HepG2 (cell line): Measurements from ENCODE around the gene SYT9. TPM values are rescaled to one million over a fixed set of nuclear protein-coding genes. Genes with fewer than 3 reads are reported as not detected.

Experiments
- ATAC-seq: fragments of 200-7000 bp; cut with Tn5 transposase; 3 replicates; pipeline ENCODE4 v1.9.1; 2020; ENCODE audit warnings: mild to moderate bottlenecking, moderate library complexity
- BruUV-seq: library from RNA; stranded (reverse); fragments of 400-500 nt; replicated peaks from 2 replicates; lab custom pipeline; 2021; lab: Mats Ljungman, UMichigan
- CTCF ChIA-PET: fragments of 300-600 bp; formaldehyde crosslinking; extraction: SDS; loops from one replicate; lab custom pipeline; 2021; ENCODE audit warnings: low total read pairs, inconsistent platforms, low intra/inter-chr PET ratio; lab: Yijun Ruan, JAX
- POLR2A ChIA-PET: fragments of 350-600 bp; sonication (Branson Sonifier 250); formaldehyde crosslinking; loops from one replicate; lab custom pipeline; 2020; ENCODE audit warnings: antibody characterized with exemption, inconsistent platforms; lab: Yijun Ruan, JAX
- DNase-seq: peaks from one replicate; pipeline ENCODE4 v3.0.0-alpha.2; 2015; ENCODE audit warnings: low spot score
- FAIRE-seq: peaks from 3 replicates; lab custom pipeline; 2011; peaks lifted over from hg19 to GRCh38; lab: Jason Lieb, UNC
- H2AFZ ChIP-seq: one replicate; pipeline ENCODE4 v1.6.1; 2011; ENCODE audit warnings: low read length, inconsistent platforms
- H3K27ac ChIP-seq: fragments of 300-600 bp; 3 replicates; pipeline ENCODE4 v1.8.0; 2011; ENCODE audit warnings: mixed run types, mild to moderate bottlenecking, mixed read lengths, low read length, inconsistent platforms; ENCODE audit not compliant: insufficient read depth; ENCODE audit errors: extremely low read length
- H3K27me3 ChIP-seq, 2 experiments: fragments of 200-600 bp in 1 of 2; 2 replicates in 1 of 2; 3 replicates in 1 of 2; pipeline versions ENCODE4 v1.6.0 to v1.8.0; 2011; ENCODE audit warnings: low read length in 2 of 2, mild to moderate bottlenecking in 2 of 2, moderate library complexity in 2 of 2, inconsistent platforms in 1 of 2; ENCODE audit not compliant: insufficient read depth in 2 of 2, control insufficient read depth in 1 of 2
- H3K36me3 ChIP-seq, 2 experiments: fragments of 200-600 bp in 1 of 2; replicated peaks in 1 of 2; 2 replicates in 1 of 2; 3 replicates in 1 of 2; pipeline versions ENCODE4 v1.5.1 to v1.8.0; 2011; ENCODE audit warnings: low read length in 2 of 2, inconsistent platforms in 1 of 2; ENCODE audit not compliant: insufficient read depth in 2 of 2, control insufficient read depth in 1 of 2
- H3K4me1 ChIP-seq: 2 replicates; pipeline ENCODE4 v1.5.1; 2012; ENCODE audit warnings: low read length, inconsistent platforms; ENCODE audit not compliant: insufficient read depth
- H3K4me2 ChIP-seq: 2 replicates; pipeline ENCODE4 v1.6.0; 2011; ENCODE audit warnings: low read depth, low read length, inconsistent platforms
- H3K4me3 ChIP-seq, 3 experiments: fragments of 200-600 bp in 1 of 3; sonication (generic), shearing (Covaris generic) in 1 of 3; replicated peaks in 1 of 3; 2 replicates each; pipeline ENCODE4 v1.5.1; 2011 to 2016; ENCODE audit warnings: low read length in 3 of 3, inconsistent platforms in 2 of 3, low read depth in 2 of 3, mild to moderate bottlenecking in 2 of 3, control low read depth in 1 of 3, mixed read lengths in 1 of 3; ENCODE audit not compliant: insufficient read depth in 1 of 3
- H3K79me2 ChIP-seq: one replicate; pipeline ENCODE4 v1.6.1; 2011; ENCODE audit warnings: low read length, inconsistent platforms; ENCODE audit not compliant: insufficient read depth
- H3K9ac ChIP-seq: 2 replicates; pipeline ENCODE4 v1.6.0; 2011; ENCODE audit warnings: mild to moderate bottlenecking, low read depth, low read length, inconsistent platforms; ENCODE audit not compliant: insufficient read depth
- H3K9me3 ChIP-seq: 2 replicates; pipeline ENCODE4 v1.5.1; 2012; ENCODE audit warnings: mild to moderate bottlenecking, low read length
- H4K20me1 ChIP-seq: 2 replicates; pipeline ENCODE4 v1.6.0; 2011; ENCODE audit warnings: inconsistent platforms, mild to moderate bottlenecking, low read length, moderate library complexity; ENCODE audit not compliant: insufficient read depth
- CCDC6 ChIP-seq: sonication (generic); formaldehyde crosslinking; IDR thresholded peaks from 2 replicates; pipeline ENCODE4 v1.8.1; 2022; ENCODE audit warnings: mild to moderate bottlenecking, missing genetic modification reagents, moderate library complexity
- ZKSCAN8 ChIP-seq: IDR thresholded peaks from 2 replicates; pipeline ENCODE4 v1.6.1; 2016; ENCODE audit warnings: borderline replicate concordance, missing genetic modification reagents, missing compliant biosample characterization
- ZNF44 ChIP-seq: sonication (generic); formaldehyde crosslinking; IDR thresholded peaks from 2 replicates; pipeline ENCODE4 v1.5.1; 2020; ENCODE audit warnings: mild to moderate bottlenecking, missing genetic modification reagents
- WGBS: methylation state at CpG from one replicate; pipeline ENCODE4 v1.1.6; 2017; ENCODE audit warnings: low lambda C conversion rate; 5-methylcytosine and 5-hydroxymethylcytosine counted together
- in situ Hi-C: cut with HindIII; loops from 2 replicates; pipeline ENCODE4 v1.10.0; 2017; ENCODE audit warnings: low pct_unique_long_range_greater_than_20kb; ENCODE audit not compliant: extremely low pct_ligation_motif_present
- intact Hi-C: fragments of 100-400 bp; cut with micrococcal nuclease; formaldehyde crosslinking; loops from one replicate; pipeline ENCODE4 v1.10.0; 2022; ENCODE audit not compliant: unreplicated experiment
- polyA plus RNA-seq, 8 experiments: library from polyadenylated mRNA; depleted of rRNA in 3 of 8; stranded (reverse) in 7 of 8; unstranded in 1 of 8; fragments of >200 nt; fragmentation: Illumina TruSeq in 4 of 8; extraction: Trizol in 4 of 8; gene quantifications; 2 replicates each; pipeline versions ENCODE4 v1.2.1 to v1.2.3, GENCODE V29; 2011 to 2016; ENCODE audit warnings: low read depth in 4 of 8, missing spikeins in 1 of 8, mixed read lengths in 1 of 8; ENCODE audit not compliant: insufficient read depth in 1 of 8
- total RNA-seq, 5 experiments: library from RNA; depleted of rRNA; stranded (reverse); fragments of >200 nt; fragmentation: Illumina TruSeq; extraction: Trizol; gene quantifications; 2 replicates each; pipeline ENCODE4 v1.2.3, GENCODE V29; 2016; ENCODE audit warnings: low read depth in 1 of 5
- TF ChIP-seq, protein P1 (sequence below): sonication (generic); formaldehyde crosslinking; IDR thresholded peaks from 2 replicates; pipeline ENCODE4 v1.4.0; 2020; ENCODE audit warnings: missing genetic modification reagents
- TF ChIP-seq, protein P2 (sequence below): sonication (generic); formaldehyde crosslinking; IDR thresholded peaks from 2 replicates; pipeline ENCODE4 v1.4.0; 2020; ENCODE audit warnings: mild to moderate bottlenecking, missing genetic modification reagents
- TF ChIP-seq, protein P3 (sequence below): sonication (generic); formaldehyde crosslinking; IDR thresholded peaks from 2 replicates; pipeline ENCODE4 v1.9.0; 2021; ENCODE audit warnings: missing genetic modification reagents, borderline replicate concordance

The SYT9 gene
- total and polyA plus RNA-seq, 2 of the 13 experiments (the other 11 are each of a cell fraction or from before 2014, with no cell fraction given), result not detected

DNA sequence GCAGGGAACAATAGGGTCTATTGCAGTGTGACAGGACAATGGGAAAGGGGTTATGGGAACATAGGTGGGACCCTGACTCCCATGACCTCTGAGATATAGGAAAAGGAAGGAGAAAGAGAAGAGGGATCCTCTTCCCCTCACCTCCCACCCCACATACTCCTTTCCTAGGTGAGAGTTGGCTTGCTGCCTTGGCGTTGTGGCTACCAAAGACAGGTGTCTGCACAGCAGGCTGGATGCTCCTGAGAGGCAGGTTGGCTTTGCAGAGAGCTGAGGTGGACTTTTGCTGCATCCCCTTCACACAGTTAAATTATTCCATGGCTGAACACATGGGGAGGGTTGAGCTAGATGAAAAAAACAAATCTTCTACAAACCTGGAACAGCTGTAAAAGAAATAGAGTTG lies 80.7 kb downstream of the SYT9 start:
- H4K20me1 ChIP-seq, result no peaks in the 10 kb centered on the region
- no CpG with 5 or more reads among the region's 1 CpG for WGBS
- no peaks in the 10 kb centered on the region for H3K4me1 ChIP-seq
- FAIRE-seq (no peak), DNase-seq (no peak), ATAC-seq (no peak)
- no peaks in the 10 kb centered on the region for H3K9me3 ChIP-seq
- H3K4me3 ChIP-seq, result no peak overlapping the region
- H3K27me3 ChIP-seq, result 0 out of 5 replicates have a peak, but pooled peaks cover 0 to 3% of the 10 kb centered on the region in 2 experiments
- H3K36me3 ChIP-seq, result no peaks in the 10 kb centered on the region
- intact Hi-C loops (no loop called here), in situ Hi-C loops (no loop called here)
- H3K79me2 ChIP-seq, result no peaks in the 10 kb centered on the region
- H3K4me2 ChIP-seq, result no peak overlapping the region
- TF ChIP-seq, protein P1, sequence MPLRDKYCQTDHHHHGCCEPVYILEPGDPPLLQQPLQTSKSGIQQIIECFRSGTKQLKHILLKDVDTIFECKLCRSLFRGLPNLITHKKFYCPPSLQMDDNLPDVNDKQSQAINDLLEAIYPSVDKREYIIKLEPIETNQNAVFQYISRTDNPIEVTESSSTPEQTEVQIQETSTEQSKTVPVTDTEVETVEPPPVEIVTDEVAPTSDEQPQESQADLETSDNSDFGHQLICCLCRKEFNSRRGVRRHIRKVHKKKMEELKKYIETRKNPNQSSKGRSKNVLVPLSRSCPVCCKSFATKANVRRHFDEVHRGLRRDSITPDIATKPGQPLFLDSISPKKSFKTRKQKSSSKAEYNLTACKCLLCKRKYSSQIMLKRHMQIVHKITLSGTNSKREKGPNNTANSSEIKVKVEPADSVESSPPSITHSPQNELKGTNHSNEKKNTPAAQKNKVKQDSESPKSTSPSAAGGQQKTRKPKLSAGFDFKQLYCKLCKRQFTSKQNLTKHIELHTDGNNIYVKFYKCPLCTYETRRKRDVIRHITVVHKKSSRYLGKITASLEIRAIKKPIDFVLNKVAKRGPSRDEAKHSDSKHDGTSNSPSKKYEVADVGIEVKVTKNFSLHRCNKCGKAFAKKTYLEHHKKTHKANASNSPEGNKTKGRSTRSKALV, result no peak
- TF ChIP-seq ZKSCAN8 (CRISPR knock-in tag), result no peak
- TF ChIP-seq, protein P2, sequence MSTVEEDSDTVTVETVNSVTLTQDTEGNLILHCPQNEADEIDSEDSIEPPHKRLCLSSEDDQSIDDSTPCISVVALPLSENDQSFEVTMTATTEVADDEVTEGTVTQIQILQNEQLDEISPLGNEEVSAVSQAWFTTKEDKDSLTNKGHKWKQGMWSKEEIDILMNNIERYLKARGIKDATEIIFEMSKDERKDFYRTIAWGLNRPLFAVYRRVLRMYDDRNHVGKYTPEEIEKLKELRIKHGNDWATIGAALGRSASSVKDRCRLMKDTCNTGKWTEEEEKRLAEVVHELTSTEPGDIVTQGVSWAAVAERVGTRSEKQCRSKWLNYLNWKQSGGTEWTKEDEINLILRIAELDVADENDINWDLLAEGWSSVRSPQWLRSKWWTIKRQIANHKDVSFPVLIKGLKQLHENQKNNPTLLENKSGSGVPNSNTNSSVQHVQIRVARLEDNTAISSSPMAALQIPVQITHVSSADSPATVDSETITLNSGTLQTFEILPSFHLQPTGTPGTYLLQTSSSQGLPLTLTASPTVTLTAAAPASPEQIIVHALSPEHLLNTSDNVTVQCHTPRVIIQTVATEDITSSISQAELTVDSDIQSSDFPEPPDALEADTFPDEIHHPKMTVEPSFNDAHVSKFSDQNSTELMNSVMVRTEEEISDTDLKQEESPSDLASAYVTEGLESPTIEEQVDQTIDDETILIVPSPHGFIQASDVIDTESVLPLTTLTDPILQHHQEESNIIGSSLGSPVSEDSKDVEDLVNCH, result no peak
- no peak overlapping the region for H3K9ac ChIP-seq
- BruUV-seq, result no TSS peak
- ChIA-PET CTCF (no interaction called here), POLR2A (no interaction called here)
- no peak overlapping the region for H2AFZ ChIP-seq
- H3K27ac ChIP-seq, result no peak overlapping the region

DNA sequence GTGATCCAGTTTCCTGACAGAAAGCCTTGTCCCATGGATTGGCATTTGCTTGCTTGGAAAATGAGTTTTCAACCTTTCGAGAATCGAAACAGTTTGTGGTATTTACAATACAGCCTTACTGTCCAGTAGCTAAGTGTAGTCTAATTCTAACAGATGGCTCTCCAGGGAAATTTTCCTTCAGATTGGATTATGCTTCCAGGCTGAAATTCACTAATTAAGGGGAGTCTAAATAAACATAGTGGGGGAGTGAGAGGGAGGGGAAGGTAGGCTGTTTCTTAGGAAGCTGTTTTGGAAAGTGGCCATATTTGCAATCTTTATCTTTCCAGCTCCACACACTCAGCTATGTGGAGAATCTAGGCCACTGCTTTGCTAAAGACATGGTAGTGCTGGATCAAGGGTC lies 81.3 kb downstream of the SYT9 start:
- DNase-seq, result no peak
- Histone ChIP-seq H3K4me1 (no peaks in the 10 kb centered on the region), H3K9me3 (no peaks in the 10 kb centered on the region), H3K27me3 (0 out of 5 replicates have a peak, but pooled peaks cover 0 to 3% of the 10 kb centered on the region in 2 experiments), H3K36me3 (no peaks in the 10 kb centered on the region), H2AFZ (no peak overlapping the region), H3K9ac (no peak overlapping the region), H3K27ac (no peak overlapping the region), H3K4me3 (no peak overlapping the region), H4K20me1 (no peaks in the 10 kb centered on the region), H3K79me2 (no peaks in the 10 kb centered on the region), H3K4me2 (no peak overlapping the region)
- ChIA-PET CTCF (no interaction called here), POLR2A (no interaction called here)
- in situ Hi-C loops, result no loop called here
- 4% methylated on average over 2 of the region's 2 CpGs for WGBS
- FAIRE-seq, result no peak
- TF ChIP-seq CCDC6 (CRISPR knock-in tag) (no peak), ZNF44 (CRISPR knock-in tag) (no peak)
- TF ChIP-seq, protein P3, sequence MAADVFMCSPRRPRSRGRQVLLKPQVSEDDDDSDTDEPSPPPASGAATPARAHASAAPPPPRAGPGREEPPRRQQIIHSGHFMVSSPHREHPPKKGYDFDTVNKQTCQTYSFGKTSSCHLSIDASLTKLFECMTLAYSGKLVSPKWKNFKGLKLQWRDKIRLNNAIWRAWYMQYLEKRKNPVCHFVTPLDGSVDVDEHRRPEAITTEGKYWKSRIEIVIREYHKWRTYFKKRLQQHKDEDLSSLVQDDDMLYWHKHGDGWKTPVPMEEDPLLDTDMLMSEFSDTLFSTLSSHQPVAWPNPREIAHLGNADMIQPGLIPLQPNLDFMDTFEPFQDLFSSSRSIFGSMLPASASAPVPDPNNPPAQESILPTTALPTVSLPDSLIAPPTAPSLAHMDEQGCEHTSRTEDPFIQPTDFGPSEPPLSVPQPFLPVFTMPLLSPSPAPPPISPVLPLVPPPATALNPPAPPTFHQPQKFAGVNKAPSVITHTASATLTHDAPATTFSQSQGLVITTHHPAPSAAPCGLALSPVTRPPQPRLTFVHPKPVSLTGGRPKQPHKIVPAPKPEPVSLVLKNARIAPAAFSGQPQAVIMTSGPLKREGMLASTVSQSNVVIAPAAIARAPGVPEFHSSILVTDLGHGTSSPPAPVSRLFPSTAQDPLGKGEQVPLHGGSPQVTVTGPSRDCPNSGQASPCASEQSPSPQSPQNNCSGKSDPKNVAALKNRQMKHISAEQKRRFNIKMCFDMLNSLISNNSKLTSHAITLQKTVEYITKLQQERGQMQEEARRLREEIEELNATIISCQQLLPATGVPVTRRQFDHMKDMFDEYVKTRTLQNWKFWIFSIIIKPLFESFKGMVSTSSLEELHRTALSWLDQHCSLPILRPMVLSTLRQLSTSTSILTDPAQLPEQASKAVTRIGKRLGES, result no peak
- BruUV-seq, result no TSS peak
- intact Hi-C loops, result no loop called here
- ATAC-seq, result no peak
